ENCODE results near the gene GLCCI1. TPM values are rescaled to one million over a fixed set of nuclear protein-coding genes. Genes with fewer than 3 reads are reported as not detected.

The GLCCI1 gene
- total and polyA plus RNA-seq, 10 donors: 9.1 to 53.2 (median 42.6) TPM

- intact Hi-C loops (cut with DNase I; ENCODE audit: low total_unique reads): no loop called here
- TF ChIP-seq POLR2A (IDR thresholded peaks at IDR 0.05): no peak
- TF ChIP-seq, protein P1, sequence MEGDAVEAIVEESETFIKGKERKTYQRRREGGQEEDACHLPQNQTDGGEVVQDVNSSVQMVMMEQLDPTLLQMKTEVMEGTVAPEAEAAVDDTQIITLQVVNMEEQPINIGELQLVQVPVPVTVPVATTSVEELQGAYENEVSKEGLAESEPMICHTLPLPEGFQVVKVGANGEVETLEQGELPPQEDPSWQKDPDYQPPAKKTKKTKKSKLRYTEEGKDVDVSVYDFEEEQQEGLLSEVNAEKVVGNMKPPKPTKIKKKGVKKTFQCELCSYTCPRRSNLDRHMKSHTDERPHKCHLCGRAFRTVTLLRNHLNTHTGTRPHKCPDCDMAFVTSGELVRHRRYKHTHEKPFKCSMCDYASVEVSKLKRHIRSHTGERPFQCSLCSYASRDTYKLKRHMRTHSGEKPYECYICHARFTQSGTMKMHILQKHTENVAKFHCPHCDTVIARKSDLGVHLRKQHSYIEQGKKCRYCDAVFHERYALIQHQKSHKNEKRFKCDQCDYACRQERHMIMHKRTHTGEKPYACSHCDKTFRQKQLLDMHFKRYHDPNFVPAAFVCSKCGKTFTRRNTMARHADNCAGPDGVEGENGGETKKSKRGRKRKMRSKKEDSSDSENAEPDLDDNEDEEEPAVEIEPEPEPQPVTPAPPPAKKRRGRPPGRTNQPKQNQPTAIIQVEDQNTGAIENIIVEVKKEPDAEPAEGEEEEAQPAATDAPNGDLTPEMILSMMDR (IDR thresholded peaks at IDR 0.05 in 8 of 11, conservative IDR thresholded peaks at IDR 0.05 in 3 of 11): no peak
- no peak for TF ChIP-seq POLR2AphosphoS5 (IDR thresholded peaks at IDR 0.05)
- 95 to 97% (median 96%) methylated on average over 4 of the region's 4 CpGs for WGBS, 5 donors
- Histone ChIP-seq H3K27me3 (replicated peaks in 1 of 7) (no peaks in the 10 kb centered on the region), H3K9me3 (no peaks in the 10 kb centered on the region), H3K4me3 (no peak overlapping the region), H3K4me1 (peaks cover 0 to 97% (median 32%) of the 10 kb centered on the region in 6 donors), H3K36me3 (no peaks in the 10 kb centered on the region), H3K27ac (no peak overlapping the region)
- no peak for DNase-seq
Observed at GRCh38 chr7:7982904-7983303, 14.3 kb downstream of the GLCCI1 start.

DNA sequence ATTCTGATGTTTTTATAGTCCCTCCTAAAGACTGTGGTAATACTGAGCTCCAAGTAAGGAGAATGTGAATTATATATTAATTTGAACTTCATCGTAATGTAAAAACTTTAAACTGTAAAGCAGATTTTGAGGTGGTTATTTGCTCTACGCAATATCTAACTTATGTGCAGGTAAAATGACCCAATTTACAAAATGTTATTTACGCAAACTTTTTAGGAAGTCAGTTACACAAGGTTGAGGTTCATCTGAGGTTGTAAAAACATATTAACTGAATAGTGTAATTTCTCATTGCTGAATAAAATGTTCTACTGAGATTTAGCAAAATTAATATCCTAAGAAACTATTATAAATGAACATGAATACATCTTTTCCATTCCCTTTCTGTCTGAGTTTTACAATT lies 15.8 kb downstream of the GLCCI1 start:
- TF ChIP-seq, protein P1 (IDR thresholded peaks at IDR 0.05 in 8 of 11, conservative IDR thresholded peaks at IDR 0.05 in 3 of 11): no peak
- TF ChIP-seq POLR2A (IDR thresholded peaks at IDR 0.05) (no peak), POLR2AphosphoS5 (IDR thresholded peaks at IDR 0.05) (no peak)
- 61 to 76% (median 69%) methylated on average over 3 of the region's 3 CpGs for whole genome bisulfite sequencing, 5 donors
- intact Hi-C loops (cut with DNase I; ENCODE audit: low total_unique reads): no loop called here

DNA sequence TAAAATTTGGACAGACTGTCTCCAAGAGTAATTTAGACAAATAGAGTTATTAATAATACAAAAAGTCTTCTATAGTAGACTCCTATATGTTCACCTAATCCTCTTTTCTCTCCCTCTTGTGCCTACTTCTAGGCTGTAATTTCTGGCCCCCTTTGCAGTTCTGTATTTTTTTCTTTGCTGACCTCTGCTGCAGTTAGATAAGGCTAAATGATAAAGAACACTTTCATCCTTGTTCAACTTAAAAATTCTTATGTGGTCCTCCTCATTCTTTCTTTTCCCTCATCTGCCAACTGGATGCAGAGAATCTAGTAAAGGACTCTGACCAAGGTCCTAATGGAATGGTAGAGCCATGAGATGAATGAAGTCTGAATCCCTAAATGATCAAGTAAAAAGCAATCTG lies 20.1 kb downstream of the GLCCI1 start:
- Histone ChIP-seq H3K36me3 (peaks cover 0 to 3% (median 0%) of the 10 kb centered on the region in 6 donors), H3K4me1 (peaks cover 0 to 79% (median 36%) of the 10 kb centered on the region in 6 donors), H3K27me3 (replicated peaks in 1 of 7) (no peaks in the 10 kb centered on the region), H3K9me3 (peaks cover 10 to 28% (median 26%) of the 10 kb centered on the region in 8 donors), H3K4me3 (no peak overlapping the region), H3K27ac (peak overlapping the region; percentile 38 to 77 (median 66))
- DNase-seq: no peak
- TF ChIP-seq POLR2AphosphoS5 (IDR thresholded peaks at IDR 0.05) (no peak), POLR2A (IDR thresholded peaks at IDR 0.05) (no peak)
- TF ChIP-seq, protein P1 (IDR thresholded peaks at IDR 0.05 in 8 of 11, conservative IDR thresholded peaks at IDR 0.05 in 3 of 11): no peak
- intact Hi-C loops (cut with DNase I; ENCODE audit: low total_unique reads): no loop called here

More for the DNA sequence above, 15.8 kb downstream of the GLCCI1 start:
- Histone ChIP-seq H3K27me3 (replicated peaks in 1 of 7) (no peaks in the 10 kb centered on the region), H3K9me3 (no peaks in the 10 kb centered on the region), H3K4me3 (no peak overlapping the region), H3K36me3 (no peaks in the 10 kb centered on the region), H3K27ac (peak overlapping the region in 3 of 8 donors; percentile 1 to 55 (median 17)), H3K4me1 (peaks cover 0 to 97% (median 30%) of the 10 kb centered on the region in 6 donors)
- DNase-seq: no peak

GRCh38 chr7:7989133-7989532 lies 20.5 kb downstream of the GLCCI1 start:
- peak overlapping the region; percentile 9 to 77 (median 70) for H3K27ac ChIP-seq
- 66 to 95% (median 72%) methylated on average over 1 of the region's 1 CpG for WGBS, 5 donors
- no peak for DNase-seq
- H3K36me3 ChIP-seq: peaks cover 0 to 3% (median 0%) of the 10 kb centered on the region in 6 donors
- peaks cover 0 to 75% (median 34%) of the 10 kb centered on the region in 6 donors for H3K4me1 ChIP-seq
- H3K4me3 ChIP-seq: no peak overlapping the region
- no peak for TF ChIP-seq POLR2A (IDR thresholded peaks at IDR 0.05)
- TF ChIP-seq POLR2AphosphoS5 (IDR thresholded peaks at IDR 0.05): no peak
- TF ChIP-seq, protein P1 (IDR thresholded peaks at IDR 0.05 in 8 of 11, conservative IDR thresholded peaks at IDR 0.05 in 3 of 11): no peak
- no peaks in the 10 kb centered on the region for H3K27me3 ChIP-seq (replicated peaks in 1 of 7)
- intact Hi-C loops (cut with DNase I; ENCODE audit: low total_unique reads): no loop called here
- peaks cover 10 to 31% (median 29%) of the 10 kb centered on the region in 8 donors for H3K9me3 ChIP-seq

Data from spleen (tissue), 11 donors.